NCI-H1417 treated with DMSO at 0.1 percent for 48 hours (cell line): Measurements from ENCODE around the gene RNF215.

ENCODE experiments used
- DNase-seq: peaks from one replicate; lab custom pipeline; 2025; lab: John Stamatoyannopoulos, UW

Gene RNF215

GRCh38 chr22:30386960-30387827 is at the start of gene RNF215:
Gene RNF215 (minus strand): TSS chr22:30387411. CDS start chr22:30387313, 98 bp downstream.
- DNase-seq, result no peak

GRCh38 chr22:30436196-30436595 is 49.0 kb upstream of the RNF215 start:
- no peak for DNase-seq

- DNase-seq, result no peak
Observed at GRCh38 chr22:30435674-30436126, 48.5 kb upstream of the RNF215 start.

- no peak for DNase-seq
Observed at GRCh38 chr22:30434843-30435242, 47.6 kb upstream of the RNF215 start.

GRCh38 chr22:30433773-30434172 is 46.6 kb upstream of the RNF215 start:
- DNase-seq, result no peak

- DNase-seq, result no peak
Observed at GRCh38 chr22:30433227-30433626, 46.0 kb upstream of the RNF215 start.

GRCh38 chr22:30432520-30432919 is 45.3 kb upstream of the RNF215 start:
- DNase-seq, result no peak

GRCh38 chr22:30432096-30432495 is 44.9 kb upstream of the RNF215 start:
- no peak for DNase-seq

- DNase-seq, result no peak
Observed at GRCh38 chr22:30430933-30431332, 43.7 kb upstream of the RNF215 start.

GRCh38 chr22:30429887-30430286 is 42.7 kb upstream of the RNF215 start:
- no peak for DNase-seq

GRCh38 chr22:30427871-30428270 is 40.7 kb upstream of the RNF215 start:
- DNase-seq, result no peak

- DNase-seq, result no peak
Observed at GRCh38 chr22:30426388-30427353, 39.5 kb upstream of the RNF215 start.

GRCh38 chr22:30425616-30426387 is 38.6 kb upstream of the RNF215 start, which contains the start of gene MTFP1:
Gene MTFP1 (plus strand): TSS chr22:30425768. CDS start chr22:30425880, 112 bp downstream.
- DNase-seq, result no peak

- DNase-seq, result no peak
Observed at GRCh38 chr22:30425327-30425615, 38.1 kb upstream of the RNF215 start.

GRCh38 chr22:30424534-30425326 is 37.5 kb upstream of the RNF215 start:
- no peak for DNase-seq

- peak; percentile 94 for DNase-seq
Observed at GRCh38 chr22:30423959-30424533, 36.8 kb upstream of the RNF215 start.

GRCh38 chr22:30423301-30423958 is 36.2 kb upstream of the RNF215 start:
- DNase-seq, result no peak

GRCh38 chr22:30422481-30423300 is 35.5 kb upstream of the RNF215 start:
- no peak for DNase-seq
